Peyer's patch (tissue), 4 donors: ENCODE results near the gene KLF13. TPM values are rescaled to one million over a fixed set of nuclear protein-coding genes. Genes with fewer than 3 reads are reported as not detected.

Experiments
- DNase-seq, 3 donors: peaks; one replicate each; pipeline ENCODE4 v3.0.0-alpha.2; 2017 to 2019
- H3K27ac ChIP-seq, 4 donors: fragments of 200-600 bp; sonication (generic); one replicate each; pipeline ENCODE4 v1.5.1; 2016 to 2019
- H3K27me3 ChIP-seq, 2 donors: fragments of 200-600 bp; sonication (generic); one replicate each; pipeline ENCODE4 v1.5.1; 2019
- H3K36me3 ChIP-seq, 3 donors: fragments of 200-600 bp; sonication (generic); one replicate each; pipeline ENCODE4 v1.5.1; 2016 to 2019
- H3K4me1 ChIP-seq, 4 donors: fragments of 200-600 bp; sonication (generic); one replicate each; pipeline ENCODE4 v1.5.1; 2016 to 2019
- H3K4me3 ChIP-seq, 4 donors: fragments of 200-600 bp; sonication (generic); 1 replicate in 3 of 4; 2 replicates in 1 of 4; pipeline ENCODE4 v1.5.1; 2016 to 2019; ENCODE audit warnings: mild to moderate bottlenecking in 1 of 4
- H3K9me3 ChIP-seq, 4 donors: fragments of 200-600 bp; sonication (generic); one replicate each; pipeline ENCODE4 v1.5.1; 2016 to 2019; ENCODE audit warnings: mild to moderate bottlenecking in 1 of 4
- CTCF ChIP-seq, 6 experiments: fragments of 450-650 bp in 4 of 6; fragments of 200-600 bp in 2 of 6; sonication (generic) in 1 of 6; IDR thresholded peaks; one replicate each; pipeline ENCODE4 v1.5.1; 2017 to 2019; ENCODE audit warnings: antibody characterized with exemption in 6 of 6, mild to moderate bottlenecking in 3 of 6, moderate library complexity in 1 of 6
- POLR2A ChIP-seq, 2 donors: fragments of 450-650 bp; IDR thresholded peaks; one replicate each; pipeline ENCODE4 v1.5.1; 2017; ENCODE audit warnings: antibody characterized with exemption in 2 of 2, mild to moderate bottlenecking in 2 of 2, moderate library complexity in 2 of 2
- total RNA-seq, 4 donors: library from RNA; depleted of rRNA; stranded (reverse); fragments of >200 nt; gene quantifications; one replicate each; pipeline ENCODE4 v1.1.0, GENCODE V29; 2016

Gene KLF13
- total RNA-seq, 4 donors from 2014 or later, result 51.2 to 80.4 (median 75.6) TPM

- peak in 1 of 3 donors; percentile 76 for DNase-seq
- Histone ChIP-seq H3K4me3 (peak overlapping the region; percentile 21 to 40 (median 34)), H3K4me1 (peaks cover 19 to 68% (median 58%) of the 10 kb centered on the region in 4 donors)
Observed at GRCh38 chr15:31366169-31366734, 39.6 kb downstream of the KLF13 start.

GRCh38 chr15:31367021-31367729, 40.5 kb downstream of the KLF13 start:
- no peak for TF ChIP-seq POLR2A (IDR thresholded peaks at IDR 0.05)
- TF ChIP-seq CTCF (IDR thresholded peaks at IDR 0.05), result no peak
- Histone ChIP-seq H3K27me3 (no peaks in the 10 kb centered on the region), H3K4me1 (peaks cover 19 to 63% (median 50%) of the 10 kb centered on the region in 4 donors), H3K27ac (peak overlapping the region; percentile 94 to 99 (median 96)), H3K4me3 (peak overlapping the region in 2 of 4 donors; percentile 2 to 40), H3K36me3 (peaks cover 0 to 4% (median 0%) of the 10 kb centered on the region in 3 donors), H3K9me3 (no peaks in the 10 kb centered on the region)
- peak in 1 of 3 donors; percentile 62 for DNase-seq

More at GRCh38 chr15:31366169-31366734, 39.6 kb downstream of the KLF13 start:
- peak overlapping the region; percentile 94 to 99 (median 96) for H3K27ac ChIP-seq
- no peaks in the 10 kb centered on the region for H3K27me3 ChIP-seq
- H3K9me3 ChIP-seq, result no peaks in the 10 kb centered on the region
- H3K36me3 ChIP-seq, result no peaks in the 10 kb centered on the region
- TF ChIP-seq CTCF (IDR thresholded peaks at IDR 0.05), result no peak
- no peak for TF ChIP-seq POLR2A (IDR thresholded peaks at IDR 0.05)

GRCh38 chr15:31367730-31368344, 41.2 kb downstream of the KLF13 start:
- Histone ChIP-seq H3K27ac (peak overlapping the region; percentile 94 to 99 (median 96)), H3K27me3 (no peaks in the 10 kb centered on the region), H3K36me3 (peaks cover 0 to 10% (median 0%) of the 10 kb centered on the region in 3 donors), H3K4me3 (peak overlapping the region in 1 of 4 donors; percentile 2), H3K9me3 (no peaks in the 10 kb centered on the region), H3K4me1 (peaks cover 20 to 63% (median 44%) of the 10 kb centered on the region in 4 donors)
- DNase-seq, result peak in 2 of 3 donors; percentile 64 to 77
- TF ChIP-seq POLR2A (IDR thresholded peaks at IDR 0.05) (no peak), CTCF (IDR thresholded peaks at IDR 0.05) (no peak)

GRCh38 chr15:31369727-31370126, 43.1 kb downstream of the KLF13 start:
- peaks cover 0 to 19% (median 0%) of the 10 kb centered on the region in 3 donors for H3K36me3 ChIP-seq
- H3K27ac ChIP-seq, result peak overlapping the region in 1 of 4 donors; percentile 24
- no peaks in the 10 kb centered on the region for H3K9me3 ChIP-seq
- no peak for DNase-seq
- peaks cover 13 to 63% (median 35%) of the 10 kb centered on the region in 4 donors for H3K4me1 ChIP-seq
- H3K4me3 ChIP-seq, result no peak overlapping the region
- no peak for TF ChIP-seq POLR2A (IDR thresholded peaks at IDR 0.05)
- no peak for TF ChIP-seq CTCF (IDR thresholded peaks at IDR 0.05)
- H3K27me3 ChIP-seq, result no peaks in the 10 kb centered on the region

- Histone ChIP-seq H3K4me1 (peaks cover 6 to 63% (median 19%) of the 10 kb centered on the region in 4 donors), H3K9me3 (no peaks in the 10 kb centered on the region), H3K36me3 (peaks cover 0 to 28% (median 0%) of the 10 kb centered on the region in 3 donors), H3K27me3 (no peaks in the 10 kb centered on the region), H3K4me3 (no peak overlapping the region), H3K27ac (peak overlapping the region in 2 of 4 donors; percentile 15 to 31)
- DNase-seq, result no peak
- TF ChIP-seq CTCF (IDR thresholded peaks at IDR 0.05), result no peak
- TF ChIP-seq POLR2A (IDR thresholded peaks at IDR 0.05), result no peak
Observed at GRCh38 chr15:31371520-31372240, 45.0 kb downstream of the KLF13 start.
